NCI-H510A treated with DMSO at 0.1 percent for 48 hours (cell line): Measurements from ENCODE around the gene ANTXRL.
"Not testable (repeated sequence)": the region's sequence is repeated elsewhere in the genome, so short reads cannot be mapped to it uniquely, and the experiment has no call there.

Experiments
- DNase-seq: peaks from one replicate; lab custom pipeline; 2025; lab: John Stamatoyannopoulos, UW

The ANTXRL gene

DNA sequence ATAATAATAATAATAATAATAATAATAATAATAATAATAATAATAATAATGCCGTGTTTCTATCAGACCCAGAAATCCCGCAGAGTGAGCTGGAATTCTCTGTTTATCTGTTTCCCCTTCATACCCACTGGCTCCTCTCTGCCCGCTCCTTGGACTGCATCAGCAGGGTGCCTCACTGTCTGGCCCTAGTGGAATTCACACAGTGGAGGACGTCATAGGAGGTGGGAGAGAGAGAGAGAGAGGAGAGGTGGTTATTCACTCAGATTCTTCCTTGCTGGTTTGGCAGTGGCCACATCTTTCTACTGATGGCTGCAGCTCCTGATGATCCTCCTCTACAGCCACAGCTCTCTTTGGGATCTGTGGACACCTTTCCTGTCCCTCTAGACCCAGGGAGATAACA is 78.7 kb downstream of the ANTXRL start:
- DNase-seq, result not testable (repeated sequence)

DNA sequence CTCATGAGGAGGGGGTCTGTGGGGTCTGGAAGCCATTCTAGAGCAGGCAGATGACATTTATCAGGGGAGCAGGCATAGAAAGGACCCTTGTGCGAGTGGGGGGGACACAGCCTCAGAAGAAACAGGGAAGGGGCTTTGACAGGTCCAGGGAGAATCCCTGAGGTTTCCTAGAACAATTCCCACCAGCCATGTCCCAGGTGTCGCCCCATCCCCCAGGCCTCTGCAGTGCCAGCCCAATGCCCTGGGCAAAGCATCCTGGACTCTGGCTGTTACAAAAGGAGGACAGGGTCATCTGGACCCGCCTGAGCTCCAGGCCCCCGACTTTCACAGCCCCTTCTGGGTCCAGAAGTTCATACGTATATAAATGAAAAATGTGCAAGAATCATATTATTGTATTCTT is 80.4 kb downstream of the ANTXRL start:
- DNase-seq, result not testable (repeated sequence)

DNA sequence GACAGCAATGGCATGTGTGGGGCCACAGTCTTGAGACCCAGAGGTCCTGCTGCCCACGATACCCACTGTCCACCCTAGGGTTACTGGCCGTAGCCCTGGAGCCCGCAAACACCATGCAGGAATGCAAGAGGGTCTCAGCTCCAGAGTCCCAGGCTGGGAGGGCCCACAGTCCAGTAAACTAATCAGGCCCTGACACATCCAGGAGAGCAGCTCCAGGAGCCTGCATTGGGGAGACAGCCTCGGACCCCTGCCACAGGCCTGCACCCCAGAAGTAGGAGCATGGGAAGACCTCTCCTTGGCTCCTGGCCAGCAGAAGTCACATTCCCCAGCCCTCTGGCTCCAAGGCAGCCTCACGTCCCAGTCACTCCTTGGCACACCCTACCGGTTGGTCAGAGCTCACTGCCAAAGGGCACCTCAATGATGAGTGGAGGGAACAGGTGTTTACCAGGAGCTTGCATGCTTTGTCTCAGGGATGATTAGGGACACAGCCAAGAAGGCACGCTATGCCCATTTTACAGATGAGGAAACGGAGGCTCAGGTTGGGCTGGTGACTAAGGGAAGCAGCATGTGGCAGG is 81.0 kb downstream of the ANTXRL start:
- DNase-seq, result not testable (repeated sequence)

DNA sequence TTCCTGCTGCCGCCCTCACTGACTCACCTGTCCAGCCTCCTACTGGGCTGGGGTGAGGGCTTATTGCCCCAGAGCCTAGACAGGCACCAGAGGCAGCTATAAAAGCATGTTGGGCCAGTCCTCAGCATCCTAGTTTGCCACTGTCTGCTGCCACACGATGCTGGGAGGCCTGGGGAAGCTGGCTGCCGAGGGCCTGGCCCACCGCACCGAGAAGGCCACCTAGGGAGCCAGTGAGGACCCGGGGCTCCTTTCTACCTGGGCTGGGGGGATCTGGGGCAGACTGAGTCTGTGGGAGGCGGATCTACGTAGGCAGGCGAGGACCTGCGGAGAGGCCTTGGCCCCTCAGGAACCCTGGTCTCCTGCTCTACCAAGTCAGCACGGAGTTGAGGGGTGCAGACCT is 82.2 kb downstream of the ANTXRL start:
- DNase-seq, result not testable (repeated sequence)

DNA sequence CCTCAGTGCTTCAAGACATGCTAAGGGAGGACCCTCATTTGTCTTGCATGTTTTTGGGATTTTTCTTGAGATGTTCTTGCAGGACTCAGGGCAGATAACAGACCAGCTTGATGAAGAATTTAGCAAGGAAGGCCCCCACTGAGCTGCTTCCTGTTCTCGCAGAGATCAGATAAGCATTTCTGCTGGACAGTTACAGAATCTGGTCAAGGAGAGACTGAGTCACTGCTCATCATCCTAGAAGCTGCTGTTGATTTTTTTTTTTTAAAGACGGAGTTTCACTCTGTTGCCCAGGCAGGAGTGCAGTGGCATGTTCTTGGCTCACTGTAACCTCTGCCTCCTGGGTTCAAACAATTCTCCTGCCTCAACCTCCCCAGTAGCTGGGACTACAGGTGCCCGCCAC is 87.6 kb downstream of the ANTXRL start:
- DNase-seq, result not testable (repeated sequence)

DNA sequence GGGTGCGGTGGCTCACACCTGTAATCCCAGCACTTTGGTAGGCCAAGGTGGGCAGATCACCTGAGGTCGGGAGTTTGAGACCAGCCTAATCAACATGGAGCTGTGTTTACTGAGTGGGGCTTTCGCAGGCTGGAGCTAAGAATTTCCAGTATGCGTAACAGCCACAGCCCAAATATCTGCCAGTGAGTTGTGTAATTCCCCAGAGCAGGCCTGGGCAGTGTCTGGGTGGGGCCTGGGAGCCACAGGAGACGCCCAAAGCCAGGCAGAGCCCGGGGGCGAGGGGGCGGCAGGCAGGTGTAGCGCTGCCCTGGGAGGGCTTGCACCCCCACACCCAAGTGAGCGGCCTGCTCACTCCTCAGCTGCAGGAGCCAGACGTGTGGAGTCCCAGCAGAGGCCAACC is 88.6 kb downstream of the ANTXRL start, which contains the start of gene ANXA8L1:
Gene ANXA8L1, plus strand, starts transcription at position 371 of the 400 bp plus-strand sequence. CDS start 76 bp downstream, outside the sequence.
- DNase-seq, result not testable (repeated sequence)

DNA sequence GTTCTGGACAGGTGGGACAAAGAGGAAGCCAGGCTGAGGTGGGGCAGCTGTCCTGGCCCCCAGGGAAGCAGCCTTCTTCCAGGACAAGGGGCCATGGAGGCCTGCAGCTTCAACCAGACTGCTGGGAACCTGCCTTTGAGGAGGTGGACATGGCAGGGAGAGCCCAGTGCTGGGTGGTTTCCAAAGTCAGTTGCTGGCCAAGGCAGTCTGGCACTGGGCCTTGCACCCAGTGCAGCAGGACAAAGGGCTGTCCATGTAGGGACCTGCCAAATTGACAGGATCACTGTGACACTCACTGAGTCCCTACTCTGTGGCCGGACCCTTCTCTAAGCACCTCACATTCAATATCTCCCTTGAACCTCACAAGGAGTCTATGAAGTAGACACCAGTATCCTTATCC is 90.2 kb downstream of the ANTXRL start:
- DNase-seq, result not testable (repeated sequence)

DNA sequence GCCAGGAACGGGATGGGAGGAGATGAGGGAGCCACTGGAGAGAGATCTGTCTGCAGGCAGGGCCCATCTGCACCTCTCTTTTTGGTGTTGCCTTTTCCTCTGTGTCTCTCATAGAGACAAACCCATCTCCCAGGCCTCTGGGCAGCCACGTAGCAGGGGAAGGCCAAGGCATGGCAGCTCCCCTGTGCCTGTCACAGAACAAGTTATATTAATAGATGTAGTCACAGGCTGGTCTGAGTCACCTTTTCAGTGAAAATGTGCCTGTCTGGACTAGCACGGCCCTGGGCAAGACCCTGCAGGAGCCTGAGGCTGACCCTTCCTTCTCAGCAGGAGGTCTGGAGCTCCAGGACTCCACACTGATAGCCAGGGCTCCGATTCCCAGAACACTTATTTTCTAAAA is 90.9 kb downstream of the ANTXRL start:
- not testable (repeated sequence) for DNase-seq

DNA sequence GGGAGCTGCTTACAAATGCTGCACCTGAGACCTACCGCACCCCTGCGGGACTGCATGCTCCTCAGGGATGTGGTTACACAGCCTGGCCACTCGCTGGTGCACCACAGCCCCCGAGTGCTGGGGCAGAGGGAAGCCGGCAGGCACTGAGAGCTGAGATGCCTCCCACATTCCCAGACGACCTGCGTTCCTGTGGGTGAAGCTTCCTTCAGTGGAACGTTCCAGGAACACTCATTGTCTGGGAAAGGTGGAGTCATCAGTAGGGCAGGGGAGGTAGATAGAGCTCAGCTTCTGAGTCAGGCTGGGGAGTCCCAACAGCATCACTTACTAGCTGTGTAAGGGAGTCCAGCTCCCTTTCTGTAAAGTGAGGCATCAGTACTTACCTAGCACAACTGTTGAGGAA is 91.3 kb downstream of the ANTXRL start:
- not testable (repeated sequence) for DNase-seq

DNA sequence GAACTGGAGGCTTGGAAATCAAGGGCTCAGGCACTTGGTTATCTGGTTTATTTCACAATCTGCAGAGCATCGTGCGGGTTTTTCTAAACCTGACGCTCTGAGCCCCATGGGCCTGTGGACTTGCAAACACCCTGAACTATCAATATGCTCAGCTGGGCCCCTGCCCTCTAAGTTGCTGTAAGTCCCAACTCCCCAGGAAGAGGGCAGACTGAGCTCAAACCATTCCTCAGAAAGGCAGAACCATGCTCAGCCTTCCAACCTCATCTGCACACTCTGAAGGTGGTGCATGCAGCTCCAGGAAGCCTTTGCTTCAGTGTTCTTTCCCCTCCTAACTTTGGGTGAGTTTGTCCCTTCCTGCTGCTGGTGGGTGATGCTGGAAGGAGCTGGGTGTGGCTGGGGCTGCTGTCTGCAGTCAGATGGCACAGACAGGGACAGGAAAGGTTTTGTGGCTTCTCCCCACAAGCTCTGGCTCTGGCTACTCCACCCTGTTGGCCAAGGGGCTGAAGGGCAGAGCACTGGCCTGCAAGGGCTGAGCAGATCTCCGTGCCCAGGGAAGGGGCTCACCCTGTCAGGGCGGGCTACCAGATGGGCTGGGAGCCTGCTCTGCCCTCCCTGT is 92.5 kb downstream of the ANTXRL start:
- DNase-seq, result not testable (repeated sequence)
